Karpas-422 (cell line): ENCODE data around the gene GCK. TPM values are rescaled to one million over a fixed set of nuclear protein-coding genes. Genes with fewer than 3 reads are reported as not detected.

Experiments used
- DNase-seq: peaks from one replicate; pipeline ENCODE4 v3.0.0-alpha.2; 2015
- H2AFZ ChIP-seq: fragments of 200-600 bp; sonication (generic); 2 replicates; pipeline ENCODE4 v1.6.1; 2014; ENCODE audit warnings: antibody characterized with exemption, low read length, mixed read lengths
- H3K27ac ChIP-seq: fragments of 200-600 bp; sonication (generic); 2 replicates; pipeline ENCODE4 v1.5.1; 2014; ENCODE audit warnings: mild to moderate bottlenecking, low read length, moderate library complexity
- H3K27me3 ChIP-seq: fragments of 200-600 bp; sonication (generic); 2 replicates; pipeline ENCODE4 v1.6.1; 2014; ENCODE audit warnings: low read length, mixed read lengths
- H3K36me3 ChIP-seq: fragments of 200-600 bp; sonication (generic); 2 replicates; pipeline ENCODE4 v1.6.1; 2014; ENCODE audit warnings: low read length, mixed read lengths; ENCODE audit not compliant: insufficient read depth
- H3K4me1 ChIP-seq: fragments of 200-600 bp; sonication (generic); 2 replicates; pipeline ENCODE4 v1.6.1; 2014; ENCODE audit warnings: mild to moderate bottlenecking, low read length, mixed read lengths
- H3K4me2 ChIP-seq: fragments of 200-600 bp; sonication (generic); 2 replicates; pipeline ENCODE4 v1.6.1; 2014; ENCODE audit warnings: low read length, low read depth, mild to moderate bottlenecking; ENCODE audit not compliant: poor library complexity, severe bottlenecking
- H3K4me3 ChIP-seq: fragments of 200-600 bp; sonication (generic); 2 replicates; pipeline ENCODE4 v1.5.1; 2014; ENCODE audit warnings: mild to moderate bottlenecking, antibody characterized with exemption, low read length, mixed read lengths
- H3K79me2 ChIP-seq: fragments of 200-600 bp; sonication (generic); 2 replicates; pipeline ENCODE4 v1.6.1; 2014; ENCODE audit warnings: mild to moderate bottlenecking, low read length, mixed read lengths
- H3K9ac ChIP-seq: fragments of 200-600 bp; sonication (generic); 2 replicates; pipeline ENCODE4 v1.6.0; 2014; ENCODE audit warnings: low read length
- H3K9me2 ChIP-seq: fragments of 200-600 bp; sonication (generic), shearing (Covaris generic); replicated peaks from 2 replicates; pipeline ENCODE4 v1.6.0; 2014; ENCODE audit warnings: mild to moderate bottlenecking, low read length, moderate library complexity; ENCODE audit not compliant: insufficient read depth
- H3K9me3 ChIP-seq: fragments of 300-700, 200-600 bp; sonication (generic); 2 replicates; pipeline ENCODE4 v1.6.1; 2014; ENCODE audit warnings: low read length, mixed read lengths
- H4K20me1 ChIP-seq: fragments of 200-600 bp; sonication (generic); 2 replicates; pipeline ENCODE4 v1.6.1; 2014; ENCODE audit warnings: mild to moderate bottlenecking, antibody characterized with exemption, low read length, low read depth; ENCODE audit not compliant: insufficient read depth
- total RNA-seq: library from RNA; depleted of rRNA; stranded (reverse); fragments of >200 nt; shearing (Covaris generic); gene quantifications from 2 replicates; pipeline ENCODE4 v1.2.3, GENCODE V29; 2014; ENCODE audit warnings: low replicate concordance

Gene GCK
- total RNA-seq, 1 experiment from 2014 or later: not detected

DNA sequence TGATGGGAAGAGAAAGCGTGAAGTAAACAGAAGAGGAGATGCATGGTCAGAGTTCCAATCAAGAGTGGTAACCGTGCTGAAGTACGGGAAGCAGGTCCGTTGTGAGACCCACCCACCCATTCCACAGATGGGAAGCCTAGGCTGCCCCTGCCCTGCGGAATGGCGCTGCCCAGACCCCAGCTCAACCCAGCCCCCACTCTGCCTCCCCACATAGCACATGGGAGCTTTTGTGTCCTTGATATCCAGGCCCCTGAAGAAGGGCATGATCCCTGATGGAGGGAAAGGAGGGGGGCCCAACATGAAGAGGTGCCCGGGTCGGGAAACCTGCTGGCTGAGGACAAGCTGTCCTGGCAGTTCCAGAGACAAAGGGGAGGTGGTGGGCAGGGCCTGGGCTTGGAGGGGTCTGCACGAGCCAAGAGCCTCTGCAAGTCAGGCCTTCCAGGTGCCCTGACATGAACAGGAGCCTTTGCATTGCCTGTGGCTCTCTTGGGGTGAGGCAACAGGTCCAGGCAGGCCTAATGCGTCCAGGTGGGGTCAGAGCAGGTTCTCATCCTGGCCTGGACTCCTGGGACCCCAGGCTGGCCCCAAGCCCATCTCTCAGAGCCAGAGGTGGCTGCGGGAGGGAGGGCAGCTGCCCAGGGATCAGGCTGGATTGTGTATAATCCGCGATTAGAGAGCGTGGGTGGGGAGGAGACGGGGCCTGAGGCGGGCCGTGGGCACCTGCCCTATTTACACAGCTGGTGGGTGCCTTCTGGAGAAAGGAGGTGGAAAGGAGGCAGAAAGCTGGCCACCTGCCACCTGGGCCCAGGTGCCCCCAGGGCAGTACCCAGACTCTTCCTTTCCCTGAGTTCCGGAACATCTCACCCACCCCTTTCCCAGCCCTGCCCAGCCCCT is 35.1 kb upstream of the GCK start:
- no peak overlapping the region for H3K4me2 ChIP-seq
- no peak overlapping the region for H2AFZ ChIP-seq
- H3K9me3 ChIP-seq: no peaks in the 10 kb centered on the region
- no peak for DNase-seq
- no peaks in the 10 kb centered on the region for H3K9me2 ChIP-seq
- no peak overlapping the region for H3K9ac ChIP-seq
- no peak overlapping the region for H3K27ac ChIP-seq
- H3K4me1 ChIP-seq: peaks cover 7% of the 10 kb centered on the region
- H4K20me1 ChIP-seq: no peaks in the 10 kb centered on the region
- no peak overlapping the region for H3K4me3 ChIP-seq
- no peaks in the 10 kb centered on the region for H3K27me3 ChIP-seq
- H3K79me2 ChIP-seq: no peaks in the 10 kb centered on the region
- H3K36me3 ChIP-seq: no peaks in the 10 kb centered on the region

DNA sequence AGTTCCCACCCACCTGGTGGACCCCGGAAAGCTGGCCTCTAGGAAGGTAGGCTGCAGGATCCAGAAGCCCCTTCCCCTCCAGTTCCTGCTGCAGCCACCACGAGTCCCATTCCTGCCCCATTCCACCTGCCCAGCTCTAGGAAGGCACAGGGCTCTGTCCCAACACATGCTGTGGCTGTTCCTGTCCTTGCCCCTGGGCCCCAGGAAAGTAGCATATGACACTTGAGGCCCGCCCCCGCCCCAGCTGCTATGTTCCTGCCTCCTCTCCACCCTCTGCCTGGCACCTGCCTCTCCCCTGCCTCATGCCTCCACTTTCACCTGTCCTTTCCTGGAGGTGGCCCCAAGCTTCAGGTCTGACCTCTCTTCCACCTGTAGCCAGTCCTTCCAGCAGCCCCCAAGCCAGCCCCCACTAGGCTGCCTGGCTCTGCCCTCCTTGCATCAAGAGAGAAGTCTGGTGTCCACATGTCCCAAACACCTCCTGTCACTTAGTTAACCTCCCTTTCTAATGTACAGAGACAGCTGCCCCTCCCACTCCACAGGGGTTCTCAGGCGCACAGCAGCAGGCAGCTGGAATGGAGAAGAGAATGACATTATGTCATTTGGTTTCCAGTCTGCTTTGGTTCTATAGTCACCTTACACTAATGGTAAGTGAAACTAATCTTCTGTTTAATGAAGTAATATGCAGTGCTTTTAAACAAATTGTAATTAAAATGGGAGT is 34.3 kb upstream of the GCK start:
- H3K27ac ChIP-seq: no peak overlapping the region
- no peak overlapping the region for H3K4me3 ChIP-seq
- no peaks in the 10 kb centered on the region for H3K27me3 ChIP-seq
- no peaks in the 10 kb centered on the region for H3K9me2 ChIP-seq
- H3K36me3 ChIP-seq: no peaks in the 10 kb centered on the region
- H2AFZ ChIP-seq: no peak overlapping the region
- H3K79me2 ChIP-seq: no peaks in the 10 kb centered on the region
- DNase-seq: no peak
- H3K9me3 ChIP-seq: no peaks in the 10 kb centered on the region
- no peak overlapping the region for H3K9ac ChIP-seq
- no peak overlapping the region for H3K4me2 ChIP-seq
- H3K4me1 ChIP-seq: peaks cover 7% of the 10 kb centered on the region
- H4K20me1 ChIP-seq: no peaks in the 10 kb centered on the region

DNA sequence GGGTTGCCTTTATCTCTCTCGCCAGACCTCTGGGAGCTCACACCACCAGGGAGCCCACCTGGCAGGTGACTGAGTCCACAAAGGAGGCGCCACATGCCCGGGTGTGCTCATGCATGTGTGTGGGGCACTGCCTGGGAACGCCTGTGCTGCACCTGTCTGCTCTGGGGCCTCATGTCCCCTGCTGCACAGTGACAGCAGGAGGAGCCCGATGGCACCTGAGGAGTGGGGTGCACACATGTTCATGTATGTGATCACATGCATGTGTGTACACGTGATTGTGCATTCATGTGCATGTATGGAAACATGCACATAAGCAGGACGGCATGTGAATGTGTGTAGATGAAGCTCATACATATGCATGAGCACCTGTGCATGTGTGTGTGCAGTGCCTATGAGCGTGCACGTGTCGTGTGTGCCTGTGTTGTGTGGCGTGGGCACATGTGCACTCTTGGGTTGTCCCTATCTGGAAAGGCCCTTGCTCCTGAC is 33.6 kb upstream of the GCK start:
- Histone ChIP-seq H3K4me3 (no peak overlapping the region), H3K36me3 (no peaks in the 10 kb centered on the region), H3K4me1 (peaks cover 7% of the 10 kb centered on the region), H3K27ac (no peak overlapping the region), H3K9me2 (no peaks in the 10 kb centered on the region), H3K27me3 (no peaks in the 10 kb centered on the region), H2AFZ (no peak overlapping the region), H3K9me3 (no peaks in the 10 kb centered on the region), H4K20me1 (no peaks in the 10 kb centered on the region), H3K79me2 (no peaks in the 10 kb centered on the region), H3K9ac (no peak overlapping the region), H3K4me2 (no peak overlapping the region)
- no peak for DNase-seq

DNA sequence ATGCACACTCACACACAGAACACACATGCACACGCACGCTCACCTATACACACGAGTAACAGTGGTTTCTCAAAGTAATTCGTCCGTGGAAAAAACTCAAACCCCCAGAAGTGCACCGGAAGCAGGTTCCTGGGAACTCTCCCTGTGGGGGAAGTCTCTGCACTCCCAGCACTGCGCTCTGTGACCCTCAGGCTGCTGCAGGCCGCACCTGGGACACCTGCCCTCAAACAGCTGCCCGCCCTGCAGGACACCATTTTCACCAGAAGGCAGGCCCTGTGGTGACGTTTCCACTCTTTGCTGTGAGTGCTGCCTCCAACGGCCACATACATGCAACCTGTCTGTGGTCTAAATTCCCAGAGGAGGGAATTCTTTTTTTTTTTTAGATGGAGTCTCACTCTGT is 32.8 kb upstream of the GCK start:
- DNase-seq: no peak
- Histone ChIP-seq H4K20me1 (no peaks in the 10 kb centered on the region), H3K9me2 (no peaks in the 10 kb centered on the region), H3K4me3 (no peak overlapping the region), H2AFZ (no peak overlapping the region), H3K4me2 (no peak overlapping the region), H3K9me3 (no peaks in the 10 kb centered on the region), H3K27ac (no peak overlapping the region), H3K79me2 (no peaks in the 10 kb centered on the region), H3K9ac (no peak overlapping the region), H3K27me3 (no peaks in the 10 kb centered on the region), H3K36me3 (no peaks in the 10 kb centered on the region), H3K4me1 (peaks cover 7% of the 10 kb centered on the region)

DNA sequence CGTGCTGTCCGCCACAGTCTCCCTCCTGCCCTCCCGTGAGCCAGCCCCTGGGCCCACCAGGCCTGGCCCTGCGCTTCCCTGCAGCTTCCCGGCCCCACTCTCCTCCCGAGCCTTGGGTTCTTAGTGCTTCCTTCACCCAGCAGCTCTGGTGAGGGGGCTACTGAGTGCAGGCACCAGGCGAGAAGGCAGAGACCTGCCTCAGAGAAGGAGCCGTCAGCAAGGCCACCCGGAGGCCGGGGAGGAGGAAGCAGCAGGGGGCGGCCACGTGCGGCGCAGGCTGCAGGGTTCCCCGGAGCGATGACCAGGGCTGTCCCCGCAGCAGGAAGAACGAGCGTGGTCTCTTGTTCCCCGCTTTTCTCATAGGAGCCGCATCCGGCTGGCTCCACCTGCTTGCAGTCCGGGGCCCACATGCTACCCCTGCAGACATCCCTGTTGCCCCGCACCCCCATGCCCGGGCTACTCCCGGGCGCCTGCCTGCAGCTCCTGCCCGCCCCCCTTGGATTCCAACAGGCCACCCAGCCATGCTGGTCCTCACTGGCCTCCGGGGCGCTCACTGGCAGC is 32.1 kb upstream of the GCK start:
- Histone ChIP-seq H3K4me2 (no peak overlapping the region), H3K9ac (no peak overlapping the region), H3K4me3 (no peak overlapping the region), H3K36me3 (no peaks in the 10 kb centered on the region), H3K9me2 (no peaks in the 10 kb centered on the region), H3K4me1 (peaks cover 7% of the 10 kb centered on the region), H3K27me3 (no peaks in the 10 kb centered on the region), H3K79me2 (no peaks in the 10 kb centered on the region), H2AFZ (no peak overlapping the region), H3K9me3 (no peaks in the 10 kb centered on the region), H3K27ac (no peak overlapping the region), H4K20me1 (no peaks in the 10 kb centered on the region)
- no peak for DNase-seq

DNA sequence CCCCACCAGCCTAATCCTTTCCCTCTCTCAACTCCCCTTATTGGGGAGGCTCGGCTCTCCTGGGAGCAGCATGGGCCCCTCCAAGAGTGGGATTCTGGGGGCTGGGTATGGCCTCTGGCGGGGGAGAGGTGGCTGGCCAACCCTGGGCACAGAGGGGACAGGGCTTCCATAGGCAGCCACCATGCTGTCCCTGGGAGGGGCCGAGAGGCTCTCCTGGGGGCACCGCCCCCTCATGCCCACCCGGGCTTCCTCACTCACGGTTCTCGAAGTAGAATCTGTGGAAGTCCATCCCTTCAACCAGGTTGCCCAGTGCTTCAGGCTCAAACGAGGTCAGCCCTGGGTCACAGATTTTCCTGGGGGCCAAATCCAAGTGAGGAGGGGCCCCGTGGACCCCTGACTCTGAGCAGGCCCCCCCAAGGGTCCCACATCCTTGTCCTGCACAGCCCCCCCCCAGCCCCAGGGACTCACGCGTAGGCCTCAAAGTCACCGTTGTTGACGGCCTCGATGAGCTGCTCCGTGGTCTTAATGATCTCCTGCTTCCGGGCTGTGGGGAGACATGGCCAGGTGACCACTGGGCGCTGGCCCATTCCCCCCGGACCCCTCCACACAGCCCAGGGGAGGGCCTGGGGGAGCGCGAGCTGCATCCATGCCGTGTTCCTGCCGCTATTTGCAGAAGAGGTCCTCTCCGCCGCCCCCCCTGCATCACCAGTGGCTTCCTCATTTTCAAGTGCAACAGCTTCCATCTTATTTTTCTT is 31.3 kb upstream of the GCK start:
- no peak for DNase-seq
- Histone ChIP-seq H3K4me2 (no peak overlapping the region), H3K27ac (no peak overlapping the region), H3K4me1 (peaks cover 7% of the 10 kb centered on the region), H3K4me3 (no peak overlapping the region), H3K36me3 (no peaks in the 10 kb centered on the region), H3K9me3 (no peaks in the 10 kb centered on the region), H3K27me3 (no peaks in the 10 kb centered on the region), H3K9ac (no peak overlapping the region), H2AFZ (no peak overlapping the region), H3K79me2 (no peaks in the 10 kb centered on the region), H3K9me2 (no peaks in the 10 kb centered on the region), H4K20me1 (no peaks in the 10 kb centered on the region)

DNA sequence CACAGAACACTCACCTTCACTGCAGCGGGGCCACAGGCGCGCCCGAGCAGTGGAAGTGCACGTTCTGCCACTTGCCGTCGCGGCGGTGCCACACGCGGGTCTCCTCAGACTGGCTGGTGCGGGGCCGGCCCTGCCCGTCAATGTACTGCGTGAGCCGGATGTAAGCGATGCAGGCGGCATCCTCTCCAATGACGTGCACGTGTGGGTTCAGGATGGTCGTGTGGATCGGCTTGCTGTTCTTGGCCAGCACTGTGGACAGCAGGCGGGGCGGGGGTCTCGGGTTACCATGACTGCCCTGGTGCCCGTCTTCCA is 30.8 kb upstream of the GCK start:
- Histone ChIP-seq H3K27ac (no peak overlapping the region), H3K9me2 (no peaks in the 10 kb centered on the region), H3K36me3 (no peaks in the 10 kb centered on the region), H4K20me1 (no peaks in the 10 kb centered on the region), H3K79me2 (no peaks in the 10 kb centered on the region), H2AFZ (no peak overlapping the region), H3K9ac (no peak overlapping the region), H3K4me1 (peaks cover 7% of the 10 kb centered on the region), H3K4me3 (no peak overlapping the region), H3K4me2 (no peak overlapping the region), H3K27me3 (no peaks in the 10 kb centered on the region), H3K9me3 (no peaks in the 10 kb centered on the region)
- DNase-seq: no peak
